Stimulated activated CD8-positive, alpha-beta memory T cell treated with anti-CD3 and anti-CD28 coated beads, Interleukin-4, amount 100 ng/mL, for 1 hour (primary cell): Measurements from ENCODE around the gene ICE2.

ENCODE experiments used
- DNase-seq, 2 donors: peaks; one replicate each; pipeline ENCODE4 v3.0.0-alpha.2; 2020; ENCODE audit warnings: low read depth in 2 of 2, low spot score in 1 of 2

The ICE2 gene, protein sequence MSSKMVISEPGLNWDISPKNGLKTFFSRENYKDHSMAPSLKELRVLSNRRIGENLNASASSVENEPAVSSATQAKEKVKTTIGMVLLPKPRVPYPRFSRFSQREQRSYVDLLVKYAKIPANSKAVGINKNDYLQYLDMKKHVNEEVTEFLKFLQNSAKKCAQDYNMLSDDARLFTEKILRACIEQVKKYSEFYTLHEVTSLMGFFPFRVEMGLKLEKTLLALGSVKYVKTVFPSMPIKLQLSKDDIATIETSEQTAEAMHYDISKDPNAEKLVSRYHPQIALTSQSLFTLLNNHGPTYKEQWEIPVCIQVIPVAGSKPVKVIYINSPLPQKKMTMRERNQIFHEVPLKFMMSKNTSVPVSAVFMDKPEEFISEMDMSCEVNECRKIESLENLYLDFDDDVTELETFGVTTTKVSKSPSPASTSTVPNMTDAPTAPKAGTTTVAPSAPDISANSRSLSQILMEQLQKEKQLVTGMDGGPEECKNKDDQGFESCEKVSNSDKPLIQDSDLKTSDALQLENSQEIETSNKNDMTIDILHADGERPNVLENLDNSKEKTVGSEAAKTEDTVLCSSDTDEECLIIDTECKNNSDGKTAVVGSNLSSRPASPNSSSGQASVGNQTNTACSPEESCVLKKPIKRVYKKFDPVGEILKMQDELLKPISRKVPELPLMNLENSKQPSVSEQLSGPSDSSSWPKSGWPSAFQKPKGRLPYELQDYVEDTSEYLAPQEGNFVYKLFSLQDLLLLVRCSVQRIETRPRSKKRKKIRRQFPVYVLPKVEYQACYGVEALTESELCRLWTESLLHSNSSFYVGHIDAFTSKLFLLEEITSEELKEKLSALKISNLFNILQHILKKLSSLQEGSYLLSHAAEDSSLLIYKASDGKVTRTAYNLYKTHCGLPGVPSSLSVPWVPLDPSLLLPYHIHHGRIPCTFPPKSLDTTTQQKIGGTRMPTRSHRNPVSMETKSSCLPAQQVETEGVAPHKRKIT

DNA sequence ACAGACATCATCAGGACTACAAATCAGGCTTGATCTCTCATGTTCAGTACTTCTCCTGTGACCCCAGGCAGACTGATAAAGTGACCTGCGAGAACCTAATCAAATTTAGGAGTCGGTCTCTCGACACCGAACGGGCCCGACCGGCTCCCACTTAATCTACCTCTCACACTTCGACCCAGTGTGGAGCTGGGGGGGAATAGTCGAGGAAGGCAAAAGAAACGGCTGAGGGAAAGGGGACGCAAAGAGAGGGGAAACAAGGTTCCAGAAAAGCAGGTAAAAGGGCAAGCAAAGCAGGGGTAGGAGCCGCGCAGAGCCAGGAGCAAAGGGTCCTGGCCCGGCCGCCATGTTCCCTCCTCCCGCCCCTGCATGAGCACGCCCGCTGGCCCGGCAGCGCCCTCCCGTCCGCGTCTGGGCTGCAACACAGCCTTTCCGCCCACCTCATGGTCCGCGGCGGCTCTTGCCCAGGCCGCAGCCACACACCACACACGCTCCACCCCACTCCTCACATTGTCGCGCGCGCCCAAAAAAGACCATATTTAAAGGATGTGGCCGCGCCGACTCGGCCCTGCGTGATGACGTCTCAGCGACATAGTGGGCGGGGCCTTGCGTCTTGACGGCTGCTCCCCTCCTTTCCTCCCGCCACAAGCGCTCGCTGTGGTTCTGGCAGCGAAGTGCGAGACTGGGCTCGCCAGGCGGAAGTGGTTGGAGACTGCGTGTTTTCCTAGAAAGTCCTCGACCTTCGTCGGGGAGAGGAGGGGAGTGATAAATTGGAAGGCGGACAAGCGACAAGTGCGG lies at the start of gene ICE2:
ICE2 (minus strand) TSS at position 577 of the 795 bp plus-strand sequence. CDS start 1,165 bp downstream, outside the sequence.
- DNase-seq = peak; percentile 90 to 94

DNA sequence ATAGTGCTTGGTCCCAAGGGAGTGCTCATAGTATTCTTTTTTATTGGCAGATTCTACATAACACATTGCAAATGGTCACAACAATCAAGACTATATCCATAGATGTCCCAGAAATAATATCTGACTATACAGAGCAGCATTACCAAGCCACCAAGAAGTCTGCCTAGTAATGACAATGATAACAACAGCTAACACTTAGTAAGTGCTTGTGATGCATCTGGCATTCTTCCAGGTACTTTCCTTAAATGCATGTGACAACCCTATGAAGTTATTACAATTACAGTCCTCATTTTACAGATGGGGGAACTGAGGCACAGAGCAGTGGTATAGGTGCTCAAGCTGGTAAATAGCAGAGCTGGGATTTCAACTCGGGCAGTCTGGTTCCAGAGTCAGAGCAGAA lies 49.6 kb upstream of the ICE2 start:
- DNase-seq = no peak

DNA sequence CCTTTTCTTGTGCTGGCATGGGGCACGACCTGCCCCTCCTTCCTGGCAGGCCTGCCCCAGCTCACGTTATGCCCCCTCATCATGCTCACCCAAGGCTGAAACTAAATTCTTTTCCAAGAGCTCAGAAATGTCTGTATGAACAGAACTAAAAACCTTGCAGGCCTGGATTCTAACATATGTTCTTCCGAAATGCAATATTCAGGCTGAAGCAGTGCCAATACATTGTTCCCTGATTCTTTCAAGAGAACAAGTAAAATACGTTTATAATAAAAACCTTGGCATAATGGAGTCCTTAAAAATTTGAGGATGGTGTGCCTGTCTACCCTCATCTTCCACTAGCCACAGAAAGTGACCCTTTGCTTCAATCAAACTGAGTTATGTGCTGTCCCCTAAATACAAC lies 48.5 kb upstream of the ICE2 start:
- DNase-seq = no peak

DNA sequence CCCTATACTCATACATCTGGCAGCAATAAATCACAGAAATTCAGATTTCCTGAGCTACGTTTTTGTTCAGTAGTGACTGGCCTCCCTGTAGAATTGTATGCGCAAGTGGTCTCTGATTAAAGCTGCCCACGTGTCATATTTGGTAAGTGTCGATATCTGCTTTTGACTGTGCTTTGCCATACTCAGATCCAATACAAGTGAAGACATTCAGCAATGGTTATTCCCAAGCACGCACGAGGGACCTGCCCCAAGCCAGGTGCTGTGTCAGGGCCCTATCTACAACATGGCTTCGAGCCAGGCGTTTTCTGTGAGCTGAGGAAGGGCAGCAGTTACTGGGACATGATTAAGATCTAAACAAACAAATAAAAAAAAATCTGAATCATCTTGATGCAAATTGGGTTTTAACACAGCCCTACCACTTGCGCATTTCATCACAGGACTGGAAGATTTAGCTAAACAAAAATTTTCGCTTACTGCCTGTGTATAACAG lies 47.2 kb upstream of the ICE2 start:
- DNase-seq = no peak

DNA sequence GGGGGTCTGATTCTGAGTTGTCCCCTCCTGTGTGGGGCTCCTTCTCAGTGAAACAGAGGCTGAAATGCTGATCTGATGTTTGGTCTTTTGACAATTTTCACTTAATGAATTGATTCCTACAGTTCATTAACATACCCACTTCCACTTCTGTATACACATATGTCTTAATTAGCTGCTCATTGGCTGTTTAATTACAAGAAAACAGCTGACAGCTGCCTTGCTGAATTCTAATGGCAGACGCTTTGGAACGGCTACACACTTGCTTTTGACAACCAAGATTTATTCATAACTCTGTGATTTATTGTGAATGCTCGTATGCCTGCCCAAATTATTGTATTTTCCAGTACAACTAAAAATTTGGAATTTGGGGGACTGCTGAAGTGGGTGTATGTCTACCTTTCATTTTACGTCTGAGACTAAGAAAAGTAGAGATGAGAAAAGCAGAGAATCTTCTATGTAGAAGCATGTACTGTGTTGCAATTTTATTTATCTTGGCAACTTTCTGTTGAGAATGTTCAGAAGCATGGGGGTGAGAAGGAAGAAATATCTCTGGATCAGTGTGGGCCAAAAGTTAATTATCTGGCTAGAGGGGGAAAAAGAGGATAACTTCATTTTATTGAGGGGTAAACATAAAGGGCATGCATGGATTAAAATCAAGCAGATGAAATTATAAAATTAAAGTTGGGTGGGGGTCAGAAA lies 46.5 kb upstream of the ICE2 start:
- no peak for DNase-seq

DNA sequence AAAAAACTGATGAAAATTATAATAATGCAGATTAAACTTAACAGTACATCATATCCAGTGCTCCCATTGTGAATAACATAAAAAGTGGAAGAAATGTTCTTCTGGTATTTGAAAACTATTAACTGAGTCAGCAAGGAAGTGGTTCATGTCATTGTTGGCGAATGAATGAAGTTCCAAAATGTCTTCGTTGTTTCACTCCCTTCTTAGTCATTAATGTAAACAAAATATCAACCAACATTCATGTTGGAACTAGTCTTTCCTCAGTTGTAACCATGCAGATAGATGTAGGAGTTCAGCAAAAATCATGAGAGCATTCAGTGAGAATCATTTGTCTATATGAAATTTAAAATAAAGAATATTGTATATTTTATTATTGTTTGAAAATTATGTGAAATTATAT lies 44.1 kb upstream of the ICE2 start:
- DNase-seq = no peak

DNA sequence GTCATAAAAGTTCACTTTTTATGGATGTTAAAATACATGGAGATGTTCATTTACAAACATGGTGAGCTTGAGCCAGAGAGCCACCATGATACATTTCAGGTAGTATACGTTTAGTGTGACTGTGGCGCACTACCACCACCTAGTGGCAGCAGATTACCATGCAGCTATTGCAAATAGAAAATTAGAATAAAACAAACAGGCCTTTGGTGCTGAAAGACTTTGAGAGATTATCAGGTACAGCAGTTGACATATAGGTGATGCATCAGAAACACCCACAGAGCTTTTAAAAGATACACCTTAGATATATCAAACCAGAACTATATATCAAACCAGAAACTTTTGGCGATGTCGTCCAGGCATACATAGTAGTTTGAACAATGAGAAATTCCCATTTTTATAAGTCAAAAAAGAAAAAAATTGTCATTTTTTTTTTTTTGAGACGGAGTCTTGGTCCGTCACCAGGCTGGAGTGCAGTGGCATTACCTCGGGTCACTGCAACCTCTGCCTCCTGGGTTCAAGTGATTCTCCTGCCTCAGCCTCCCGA lies 42.0 kb upstream of the ICE2 start:
- DNase-seq = peak; percentile 50 to 69

DNA sequence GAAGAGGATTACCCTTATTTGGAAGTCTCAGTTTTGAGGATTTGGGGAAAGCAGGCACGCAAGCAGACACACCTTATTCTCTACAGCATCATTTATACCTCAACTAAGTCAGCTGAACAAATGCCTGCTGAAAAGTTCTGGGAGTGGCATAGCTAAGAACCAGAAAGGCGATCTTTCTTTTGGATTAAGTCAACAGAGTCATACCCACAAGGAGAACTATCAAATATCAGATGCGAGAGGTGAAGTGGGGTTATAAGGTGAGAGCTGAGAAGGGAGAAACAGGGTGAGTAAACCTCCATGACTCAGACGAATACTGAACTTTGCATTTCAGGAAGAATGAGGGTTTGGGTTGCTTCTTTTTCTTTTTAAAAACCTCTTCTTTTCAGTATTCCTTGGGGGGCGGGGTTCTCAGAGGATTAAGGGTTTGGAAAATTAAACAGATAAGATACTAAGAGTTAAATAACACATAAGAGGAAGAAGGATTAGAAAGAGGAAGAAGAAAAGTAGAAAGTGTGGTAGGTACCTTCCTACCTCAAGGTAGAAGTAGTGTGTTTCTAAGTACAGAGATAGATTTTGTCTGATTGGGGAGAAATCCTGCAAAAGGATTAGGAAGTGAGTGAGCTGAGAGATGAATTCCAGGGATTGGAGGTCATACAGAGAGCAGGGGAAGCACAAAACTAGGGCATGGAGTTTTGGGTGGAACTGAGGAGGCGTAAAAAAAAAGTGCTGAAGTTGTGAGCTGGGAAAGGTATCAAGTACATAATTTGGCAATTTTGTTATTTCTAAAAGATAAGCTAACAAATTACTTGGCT lies 41.3 kb upstream of the ICE2 start:
- no peak for DNase-seq

DNA sequence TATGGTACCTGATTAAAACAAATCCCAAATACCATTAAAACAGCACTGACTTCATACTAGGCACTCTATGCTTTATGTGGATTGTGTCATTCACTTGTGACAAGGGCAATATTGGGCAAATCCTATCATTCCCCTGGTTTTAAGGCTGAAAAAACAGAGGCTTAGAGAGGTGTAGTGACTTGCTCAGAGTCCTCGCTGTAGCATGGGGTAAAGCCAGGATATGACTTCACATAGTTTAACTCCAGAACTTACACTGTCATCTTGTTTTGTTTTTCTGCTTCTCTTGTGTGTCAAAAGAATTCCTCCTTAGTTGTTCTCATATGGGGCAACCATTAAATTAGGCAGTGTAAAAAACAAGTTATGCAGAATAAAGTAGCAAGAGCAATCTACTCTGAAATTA lies 40.3 kb upstream of the ICE2 start:
- no peak for DNase-seq

DNA sequence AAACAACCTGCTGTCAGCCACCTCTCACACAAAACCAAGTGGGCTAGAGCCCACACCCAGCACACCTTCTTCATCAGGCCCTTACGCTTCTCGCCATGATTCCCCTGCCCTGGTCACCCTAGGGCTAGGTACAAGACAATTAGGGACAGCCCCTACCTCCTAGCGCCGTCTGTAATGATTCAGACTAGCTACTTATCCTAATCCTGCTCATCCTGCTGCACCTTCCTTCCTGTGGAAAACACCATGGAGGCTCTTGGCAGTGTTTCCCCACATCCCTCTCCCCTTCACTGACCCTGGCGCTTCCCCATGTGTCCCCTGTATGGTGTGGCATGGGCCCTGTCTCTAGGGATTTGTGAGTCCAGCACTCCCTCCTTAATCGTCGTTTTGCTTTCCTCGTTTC lies 39.6 kb upstream of the ICE2 start:
- DNase-seq = no peak

DNA sequence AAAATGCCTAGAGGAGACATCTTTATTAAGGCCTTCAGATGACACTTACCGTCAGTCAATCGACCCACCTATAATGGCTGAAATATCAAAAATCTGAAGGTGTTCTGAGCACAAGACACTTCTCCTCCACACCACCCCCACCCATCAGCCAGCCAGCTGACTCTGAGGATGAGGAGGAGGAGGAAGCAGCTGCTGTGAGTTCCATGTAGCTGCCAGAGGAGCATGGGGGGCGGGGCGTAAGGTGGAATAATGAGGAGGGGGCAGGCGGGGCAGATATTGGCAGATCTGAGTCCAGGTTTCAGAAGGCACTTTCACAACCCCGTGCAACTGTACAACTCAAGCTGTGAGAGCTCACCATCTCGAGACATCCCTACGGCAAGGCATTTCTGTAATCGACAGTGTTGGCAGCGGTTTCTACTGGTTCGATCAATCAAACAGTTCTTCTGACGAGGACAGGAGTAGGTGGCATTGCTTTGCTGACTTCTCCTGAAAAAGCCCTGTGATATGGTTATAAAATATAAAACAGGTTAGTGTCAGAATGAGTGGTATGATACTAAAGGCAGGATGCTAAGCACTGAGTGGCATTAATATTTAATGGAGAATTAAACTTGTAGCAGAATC lies 35.4 kb upstream of the ICE2 start:
- DNase-seq = no peak

DNA sequence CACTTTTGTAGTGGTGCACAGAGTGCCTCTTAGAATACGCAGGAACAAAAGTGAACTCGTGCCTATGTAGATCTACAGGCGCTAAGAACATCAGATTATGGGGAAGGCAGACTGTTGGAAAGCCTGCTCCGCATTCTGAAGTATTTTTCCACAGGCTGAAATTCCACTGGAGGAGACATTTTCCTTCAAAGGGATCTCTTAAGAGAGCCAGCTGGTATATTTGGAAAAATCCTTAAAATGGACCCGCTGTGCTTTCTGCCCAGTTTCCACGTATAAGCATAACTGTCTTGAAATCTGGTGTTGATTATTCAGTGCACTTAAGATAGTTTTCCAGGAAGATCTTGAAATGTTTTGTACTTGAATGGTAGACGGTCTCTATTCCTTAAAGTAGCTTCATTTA lies 34.7 kb upstream of the ICE2 start:
- DNase-seq = no peak

DNA sequence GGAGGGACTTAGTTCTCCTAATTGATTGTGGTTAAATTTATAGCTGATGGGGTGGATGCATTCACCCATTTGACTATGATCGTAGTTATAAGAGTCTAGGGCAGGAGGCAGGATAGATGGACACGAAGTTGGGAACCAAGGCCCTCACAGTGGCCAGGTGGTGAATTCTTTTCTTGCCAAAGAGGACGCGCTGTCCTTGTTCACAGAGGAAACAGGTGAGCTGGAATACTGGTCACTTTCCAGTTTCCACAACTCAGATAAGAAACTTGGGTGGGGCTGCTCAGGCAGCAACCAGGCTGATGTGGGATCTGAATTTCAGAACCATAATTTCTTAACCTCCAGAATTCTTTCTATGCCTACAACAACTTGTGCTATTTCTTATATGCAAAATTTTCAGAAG lies 34.0 kb upstream of the ICE2 start:
- no peak for DNase-seq

DNA sequence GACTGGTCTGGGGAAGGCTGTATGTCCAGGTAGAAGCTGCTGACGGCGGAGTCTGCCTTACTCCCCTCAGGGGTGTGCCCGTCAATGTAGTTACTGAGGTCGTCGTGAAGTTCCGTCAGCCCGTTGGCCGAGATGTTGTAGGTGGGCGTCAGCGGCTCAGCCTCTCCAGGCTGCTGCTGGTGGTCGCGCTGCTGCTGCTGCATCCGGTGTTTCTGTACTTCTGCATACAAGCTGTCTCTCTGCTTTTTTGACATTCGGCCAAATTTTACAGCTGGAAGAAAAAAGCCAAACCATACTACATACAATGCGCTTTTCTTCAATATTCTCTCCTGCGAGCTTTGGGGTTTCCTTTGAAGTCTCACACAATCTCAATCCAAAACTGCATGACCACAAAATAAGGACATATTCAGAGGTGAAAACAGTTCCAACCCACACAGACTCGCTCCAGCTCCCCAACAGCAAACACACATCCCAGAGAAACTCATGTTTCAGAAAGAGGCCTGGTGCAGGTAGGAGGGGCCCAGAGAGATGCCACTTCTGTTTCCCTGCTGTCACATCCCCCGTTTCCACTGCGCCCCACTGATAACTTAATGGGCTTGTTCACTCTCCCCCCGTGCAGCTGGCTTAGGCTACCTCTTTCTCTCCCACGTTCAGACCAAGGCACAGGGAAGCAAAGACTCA lies 32.5 kb upstream of the ICE2 start:
- no peak for DNase-seq

DNA sequence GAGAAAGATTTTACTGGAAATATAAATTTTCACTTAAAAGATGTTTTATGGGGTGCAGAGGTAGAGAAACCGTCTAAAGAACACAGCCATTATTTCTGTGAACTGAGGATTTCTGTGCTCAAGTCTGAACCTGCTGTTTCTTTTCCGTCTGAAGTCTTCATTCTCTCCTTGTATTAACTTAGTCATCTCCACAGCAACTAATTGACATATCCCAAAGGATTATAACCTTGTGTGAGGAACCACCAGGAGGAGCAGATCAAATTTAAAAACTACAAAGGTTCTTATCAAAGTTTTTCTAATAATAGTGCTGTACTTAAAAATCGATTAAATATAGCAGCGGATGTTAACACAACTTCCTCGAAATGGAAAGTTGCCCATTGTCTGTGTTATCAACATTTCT lies 31.1 kb upstream of the ICE2 start:
- no peak for DNase-seq

DNA sequence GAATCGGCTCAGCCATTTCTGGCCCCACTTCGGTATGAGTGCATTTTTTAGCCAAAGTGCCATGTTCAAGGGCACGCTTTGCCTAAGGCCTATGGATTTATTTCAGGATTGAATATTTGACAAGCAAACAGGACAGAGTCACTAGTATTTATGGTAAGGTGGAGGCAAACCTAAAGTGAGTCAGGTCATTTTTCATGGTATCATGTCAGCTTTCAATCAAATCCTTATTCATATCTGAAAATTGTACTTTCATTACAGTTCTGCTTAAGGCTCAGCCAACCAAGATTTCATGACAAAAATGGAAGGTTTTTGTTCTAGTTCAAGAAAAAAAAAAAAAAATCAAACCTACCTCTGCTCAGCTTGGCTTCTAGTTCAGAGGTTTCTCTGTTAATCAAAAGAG lies 30.5 kb upstream of the ICE2 start:
- no peak for DNase-seq

DNA sequence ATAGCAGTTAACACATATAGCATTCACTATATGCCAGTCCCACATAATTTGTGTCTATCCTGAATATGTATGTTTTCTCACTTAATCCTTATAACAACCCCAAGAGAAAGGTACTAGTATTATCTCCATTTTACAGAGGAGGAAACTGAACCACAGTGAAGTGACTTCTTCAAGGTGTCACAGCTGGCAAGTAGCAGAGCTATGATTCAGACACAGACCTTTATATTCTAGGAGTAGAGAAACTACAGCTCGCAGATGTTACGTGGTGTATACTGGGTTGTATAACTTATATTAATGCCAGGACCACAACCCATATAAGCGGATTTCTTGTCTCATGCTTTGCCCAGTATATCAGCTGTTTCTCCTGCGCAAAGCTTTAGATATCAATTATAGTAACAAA lies 29.5 kb upstream of the ICE2 start:
- DNase-seq = no peak
